Esophagus muscularis mucosa (tissue), 3 donors: ENCODE results near the gene NR1H2.

ENCODE experiments used
- POLR2AphosphoS5 ChIP-seq, 2 donors: sonication (generic); formaldehyde crosslinking; IDR thresholded peaks; one replicate each; pipeline ENCODE4 v1.6.1; 2017; ENCODE audit warnings: antibody characterized with exemption in 2 of 2
- TF ChIP-seq, protein P1 (sequence below), 3 experiments: fragments of 200-600 bp in 2 of 3; fragments of 450-650 bp in 1 of 3; sonication (generic) in 2 of 3; IDR thresholded peaks; one replicate each; pipeline ENCODE4 v1.5.1; 2017 to 2019; ENCODE audit warnings: antibody characterized with exemption in 3 of 3, mild to moderate bottlenecking in 2 of 3, moderate library complexity in 1 of 3

DNA sequence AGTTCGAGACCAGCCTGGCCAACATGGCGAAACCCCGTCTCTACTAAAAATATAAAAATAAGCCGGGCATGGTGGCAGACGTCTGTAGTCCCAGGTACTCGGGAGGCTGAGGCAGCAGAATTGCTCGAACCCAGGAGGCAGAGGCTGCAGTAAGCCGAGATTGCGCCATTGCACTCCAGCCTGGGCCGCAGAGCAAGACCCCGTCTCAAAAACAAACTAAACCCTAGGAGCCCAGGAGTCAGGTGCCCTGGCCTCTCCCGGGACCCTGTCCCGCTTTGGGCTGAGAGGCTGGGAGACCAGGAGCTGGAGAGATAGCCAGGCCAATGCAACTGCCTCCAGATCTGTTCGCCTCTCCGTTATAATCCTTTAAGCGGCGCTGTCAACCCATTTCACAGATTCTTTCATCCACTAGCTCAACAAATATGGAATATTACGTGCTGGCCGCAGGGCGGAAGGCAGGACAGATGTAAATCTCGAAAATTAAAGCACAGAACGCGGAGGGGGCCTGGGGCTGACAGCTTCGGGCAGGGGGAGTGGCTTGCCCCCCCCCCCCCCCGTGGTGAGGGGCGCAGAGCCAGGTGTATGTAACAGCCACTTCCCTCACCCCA is 51.2 kb downstream of the NR1H2 start:
- TF ChIP-seq POLR2AphosphoS5 (IDR thresholded peaks at IDR 0.05), result no peak
- TF ChIP-seq, protein P1, sequence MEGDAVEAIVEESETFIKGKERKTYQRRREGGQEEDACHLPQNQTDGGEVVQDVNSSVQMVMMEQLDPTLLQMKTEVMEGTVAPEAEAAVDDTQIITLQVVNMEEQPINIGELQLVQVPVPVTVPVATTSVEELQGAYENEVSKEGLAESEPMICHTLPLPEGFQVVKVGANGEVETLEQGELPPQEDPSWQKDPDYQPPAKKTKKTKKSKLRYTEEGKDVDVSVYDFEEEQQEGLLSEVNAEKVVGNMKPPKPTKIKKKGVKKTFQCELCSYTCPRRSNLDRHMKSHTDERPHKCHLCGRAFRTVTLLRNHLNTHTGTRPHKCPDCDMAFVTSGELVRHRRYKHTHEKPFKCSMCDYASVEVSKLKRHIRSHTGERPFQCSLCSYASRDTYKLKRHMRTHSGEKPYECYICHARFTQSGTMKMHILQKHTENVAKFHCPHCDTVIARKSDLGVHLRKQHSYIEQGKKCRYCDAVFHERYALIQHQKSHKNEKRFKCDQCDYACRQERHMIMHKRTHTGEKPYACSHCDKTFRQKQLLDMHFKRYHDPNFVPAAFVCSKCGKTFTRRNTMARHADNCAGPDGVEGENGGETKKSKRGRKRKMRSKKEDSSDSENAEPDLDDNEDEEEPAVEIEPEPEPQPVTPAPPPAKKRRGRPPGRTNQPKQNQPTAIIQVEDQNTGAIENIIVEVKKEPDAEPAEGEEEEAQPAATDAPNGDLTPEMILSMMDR (IDR thresholded peaks at IDR 0.05), result no peak
